WTC11 (cell line): ENCODE data around the gene TFAP2E.
A peak's percentile ranks its signal among the peaks of the same experiment; 100 is the strongest.

ENCODE experiments used
- ATF1 ChIP-seq: sonication (generic); formaldehyde crosslinking; IDR thresholded peaks from 2 replicates; pipeline ENCODE4 v1.8.1; 2023; ENCODE audit warnings: mild to moderate bottlenecking, moderate library complexity, missing genetic modification reagents
- ELF4 ChIP-seq: sonication (generic); formaldehyde crosslinking; IDR thresholded peaks from 2 replicates; pipeline ENCODE4 v1.8.1; 2022; ENCODE audit warnings: low read depth, mild to moderate bottlenecking, moderate library complexity, missing genetic modification reagents
- JUN ChIP-seq: sonication (generic); formaldehyde crosslinking; IDR thresholded peaks from 2 replicates; pipeline ENCODE4 v1.8.0; 2023; ENCODE audit warnings: mild to moderate bottlenecking, missing genetic modification reagents
- NR2C2 ChIP-seq: sonication (generic); formaldehyde crosslinking; IDR thresholded peaks from 2 replicates; pipeline ENCODE4 v1.8.0; 2022; ENCODE audit warnings: mild to moderate bottlenecking, missing genetic modification reagents
- OVOL2 ChIP-seq: fragments of 250-450 bp; sonication (Bioruptor Pico); IDR thresholded peaks from 2 replicates; pipeline ENCODE4 v1.9.0; 2021; ENCODE audit warnings: mild to moderate bottlenecking, borderline replicate concordance
- TEAD1 ChIP-seq: sonication (generic); formaldehyde crosslinking; IDR thresholded peaks from 2 replicates; pipeline ENCODE4 v1.8.0; 2022; ENCODE audit warnings: mild to moderate bottlenecking, missing genetic modification reagents
- TF ChIP-seq, protein P1 (sequence below): sonication (generic); formaldehyde crosslinking; IDR thresholded peaks from 2 replicates; pipeline ENCODE4 v1.8.0; 2022; ENCODE audit warnings: mild to moderate bottlenecking, missing genetic modification reagents
- TF ChIP-seq, protein P2 (sequence below): fragments of 200-600 bp; IDR thresholded peaks from 2 replicates; pipeline ENCODE4 v1.8.0; 2022; ENCODE audit warnings: antibody characterized with exemption
- TF ChIP-seq, protein P3 (sequence below): sonication (generic); formaldehyde crosslinking; IDR thresholded peaks from 2 replicates; pipeline ENCODE4 v1.8.0; 2022; ENCODE audit warnings: mild to moderate bottlenecking, missing genetic modification reagents
- TF ChIP-seq, protein P4 (sequence below): sonication (generic); formaldehyde crosslinking; IDR thresholded peaks from 2 replicates; pipeline ENCODE4 v1.8.1; 2023; ENCODE audit warnings: mild to moderate bottlenecking, missing genetic modification reagents, moderate library complexity
- TF ChIP-seq, protein P5 (sequence below): sonication (generic); formaldehyde crosslinking; IDR thresholded peaks from 2 replicates; pipeline ENCODE4 v1.8.1; 2023; ENCODE audit warnings: mild to moderate bottlenecking, missing genetic modification reagents
- TF ChIP-seq, protein P6 (sequence below): fragments of 250-450 bp; sonication (Bioruptor Pico); IDR thresholded peaks from 2 replicates; pipeline ENCODE4 v2.1.2; 2022; ENCODE audit warnings: mild to moderate bottlenecking, moderate library complexity

DNA sequence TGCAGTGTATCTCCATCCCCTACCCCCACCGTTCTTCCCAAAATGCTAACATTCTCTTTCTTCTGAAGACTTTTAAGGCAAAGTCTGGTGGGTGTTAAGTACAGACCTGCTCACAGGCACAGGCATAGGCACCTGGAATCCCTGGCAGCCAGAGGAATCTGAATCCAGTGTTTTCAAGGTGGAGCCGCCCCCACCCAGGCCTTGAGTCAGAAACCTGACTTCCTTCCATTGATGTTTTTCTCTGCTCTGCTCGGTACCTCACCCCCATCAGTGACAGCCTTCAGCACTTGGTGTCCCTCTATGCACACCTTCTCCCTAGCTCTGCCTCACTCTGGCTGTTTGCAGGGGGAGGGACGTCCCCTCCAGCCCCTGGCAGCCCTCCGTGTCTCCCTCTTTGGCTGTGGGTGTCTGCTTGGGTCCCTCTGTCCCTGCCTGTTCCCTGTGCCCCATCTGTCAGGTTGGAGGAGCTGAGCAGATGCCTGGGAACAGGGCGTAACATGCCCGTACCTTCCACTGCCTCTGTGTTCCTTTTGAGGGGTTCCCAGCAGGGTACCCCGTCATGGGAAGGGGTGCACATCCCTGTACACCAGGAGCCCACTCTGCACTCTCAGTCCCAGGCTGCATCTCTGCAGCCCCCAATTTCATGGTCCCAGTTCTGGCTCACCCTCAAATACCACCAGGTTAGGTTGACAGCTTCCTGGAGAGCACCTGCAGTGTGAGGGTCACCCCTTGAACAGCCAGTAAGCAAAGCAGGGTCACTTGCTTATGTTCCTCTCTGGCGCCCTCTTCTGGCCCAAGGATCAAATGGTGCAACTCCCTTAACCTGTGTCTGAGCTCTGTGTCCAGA, 8.9 kb upstream of the TFAP2E start:
- TF ChIP-seq, protein P1, sequence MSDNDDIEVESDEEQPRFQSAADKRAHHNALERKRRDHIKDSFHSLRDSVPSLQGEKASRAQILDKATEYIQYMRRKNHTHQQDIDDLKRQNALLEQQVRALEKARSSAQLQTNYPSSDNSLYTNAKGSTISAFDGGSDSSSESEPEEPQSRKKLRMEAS (CRISPR knock-in tag), result no peak
- TF ChIP-seq, protein P2, sequence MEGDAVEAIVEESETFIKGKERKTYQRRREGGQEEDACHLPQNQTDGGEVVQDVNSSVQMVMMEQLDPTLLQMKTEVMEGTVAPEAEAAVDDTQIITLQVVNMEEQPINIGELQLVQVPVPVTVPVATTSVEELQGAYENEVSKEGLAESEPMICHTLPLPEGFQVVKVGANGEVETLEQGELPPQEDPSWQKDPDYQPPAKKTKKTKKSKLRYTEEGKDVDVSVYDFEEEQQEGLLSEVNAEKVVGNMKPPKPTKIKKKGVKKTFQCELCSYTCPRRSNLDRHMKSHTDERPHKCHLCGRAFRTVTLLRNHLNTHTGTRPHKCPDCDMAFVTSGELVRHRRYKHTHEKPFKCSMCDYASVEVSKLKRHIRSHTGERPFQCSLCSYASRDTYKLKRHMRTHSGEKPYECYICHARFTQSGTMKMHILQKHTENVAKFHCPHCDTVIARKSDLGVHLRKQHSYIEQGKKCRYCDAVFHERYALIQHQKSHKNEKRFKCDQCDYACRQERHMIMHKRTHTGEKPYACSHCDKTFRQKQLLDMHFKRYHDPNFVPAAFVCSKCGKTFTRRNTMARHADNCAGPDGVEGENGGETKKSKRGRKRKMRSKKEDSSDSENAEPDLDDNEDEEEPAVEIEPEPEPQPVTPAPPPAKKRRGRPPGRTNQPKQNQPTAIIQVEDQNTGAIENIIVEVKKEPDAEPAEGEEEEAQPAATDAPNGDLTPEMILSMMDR, result peak; percentile 72
- TF ChIP-seq, protein P3, sequence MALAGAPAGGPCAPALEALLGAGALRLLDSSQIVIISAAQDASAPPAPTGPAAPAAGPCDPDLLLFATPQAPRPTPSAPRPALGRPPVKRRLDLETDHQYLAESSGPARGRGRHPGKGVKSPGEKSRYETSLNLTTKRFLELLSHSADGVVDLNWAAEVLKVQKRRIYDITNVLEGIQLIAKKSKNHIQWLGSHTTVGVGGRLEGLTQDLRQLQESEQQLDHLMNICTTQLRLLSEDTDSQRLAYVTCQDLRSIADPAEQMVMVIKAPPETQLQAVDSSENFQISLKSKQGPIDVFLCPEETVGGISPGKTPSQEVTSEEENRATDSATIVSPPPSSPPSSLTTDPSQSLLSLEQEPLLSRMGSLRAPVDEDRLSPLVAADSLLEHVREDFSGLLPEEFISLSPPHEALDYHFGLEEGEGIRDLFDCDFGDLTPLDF, result no peak
- TF ChIP-seq ATF1 (CRISPR knock-in tag) (no peak), ELF4 (CRISPR knock-in tag) (no peak), TEAD1 (CRISPR knock-in tag) (no peak), OVOL2 (CRISPR knock-in tag) (no peak), NR2C2 (no peak), JUN (CRISPR knock-in tag) (no peak)
- TF ChIP-seq, protein P4, sequence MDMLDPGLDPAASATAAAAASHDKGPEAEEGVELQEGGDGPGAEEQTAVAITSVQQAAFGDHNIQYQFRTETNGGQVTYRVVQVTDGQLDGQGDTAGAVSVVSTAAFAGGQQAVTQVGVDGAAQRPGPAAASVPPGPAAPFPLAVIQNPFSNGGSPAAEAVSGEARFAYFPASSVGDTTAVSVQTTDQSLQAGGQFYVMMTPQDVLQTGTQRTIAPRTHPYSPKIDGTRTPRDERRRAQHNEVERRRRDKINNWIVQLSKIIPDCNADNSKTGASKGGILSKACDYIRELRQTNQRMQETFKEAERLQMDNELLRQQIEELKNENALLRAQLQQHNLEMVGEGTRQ, result no peak
- TF ChIP-seq, protein P5, sequence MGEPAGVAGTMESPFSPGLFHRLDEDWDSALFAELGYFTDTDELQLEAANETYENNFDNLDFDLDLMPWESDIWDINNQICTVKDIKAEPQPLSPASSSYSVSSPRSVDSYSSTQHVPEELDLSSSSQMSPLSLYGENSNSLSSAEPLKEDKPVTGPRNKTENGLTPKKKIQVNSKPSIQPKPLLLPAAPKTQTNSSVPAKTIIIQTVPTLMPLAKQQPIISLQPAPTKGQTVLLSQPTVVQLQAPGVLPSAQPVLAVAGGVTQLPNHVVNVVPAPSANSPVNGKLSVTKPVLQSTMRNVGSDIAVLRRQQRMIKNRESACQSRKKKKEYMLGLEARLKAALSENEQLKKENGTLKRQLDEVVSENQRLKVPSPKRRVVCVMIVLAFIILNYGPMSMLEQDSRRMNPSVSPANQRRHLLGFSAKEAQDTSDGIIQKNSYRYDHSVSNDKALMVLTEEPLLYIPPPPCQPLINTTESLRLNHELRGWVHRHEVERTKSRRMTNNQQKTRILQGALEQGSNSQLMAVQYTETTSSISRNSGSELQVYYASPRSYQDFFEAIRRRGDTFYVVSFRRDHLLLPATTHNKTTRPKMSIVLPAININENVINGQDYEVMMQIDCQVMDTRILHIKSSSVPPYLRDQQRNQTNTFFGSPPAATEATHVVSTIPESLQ, result no peak
- TF ChIP-seq, protein P6, sequence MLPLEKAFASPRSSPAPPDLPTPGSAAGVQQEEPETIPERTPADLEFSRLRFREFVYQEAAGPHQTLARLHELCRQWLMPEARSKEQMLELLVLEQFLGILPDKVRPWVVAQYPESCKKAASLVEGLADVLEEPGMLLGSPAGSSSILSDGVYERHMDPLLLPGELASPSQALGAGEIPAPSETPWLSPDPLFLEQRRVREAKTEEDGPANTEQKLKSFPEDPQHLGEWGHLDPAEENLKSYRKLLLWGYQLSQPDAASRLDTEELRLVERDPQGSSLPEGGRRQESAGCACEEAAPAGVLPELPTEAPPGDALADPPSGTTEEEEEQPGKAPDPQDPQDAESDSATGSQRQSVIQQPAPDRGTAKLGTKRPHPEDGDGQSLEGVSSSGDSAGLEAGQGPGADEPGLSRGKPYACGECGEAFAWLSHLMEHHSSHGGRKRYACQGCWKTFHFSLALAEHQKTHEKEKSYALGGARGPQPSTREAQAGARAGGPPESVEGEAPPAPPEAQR, result no peak
